Measurements from ENCODE around the gene RALGAPB.
"Not testable (repeated sequence)": the region's sequence is repeated elsewhere in the genome, so short reads cannot be mapped to it uniquely, and the experiment has no call there.

RALGAPB gene

DNA sequence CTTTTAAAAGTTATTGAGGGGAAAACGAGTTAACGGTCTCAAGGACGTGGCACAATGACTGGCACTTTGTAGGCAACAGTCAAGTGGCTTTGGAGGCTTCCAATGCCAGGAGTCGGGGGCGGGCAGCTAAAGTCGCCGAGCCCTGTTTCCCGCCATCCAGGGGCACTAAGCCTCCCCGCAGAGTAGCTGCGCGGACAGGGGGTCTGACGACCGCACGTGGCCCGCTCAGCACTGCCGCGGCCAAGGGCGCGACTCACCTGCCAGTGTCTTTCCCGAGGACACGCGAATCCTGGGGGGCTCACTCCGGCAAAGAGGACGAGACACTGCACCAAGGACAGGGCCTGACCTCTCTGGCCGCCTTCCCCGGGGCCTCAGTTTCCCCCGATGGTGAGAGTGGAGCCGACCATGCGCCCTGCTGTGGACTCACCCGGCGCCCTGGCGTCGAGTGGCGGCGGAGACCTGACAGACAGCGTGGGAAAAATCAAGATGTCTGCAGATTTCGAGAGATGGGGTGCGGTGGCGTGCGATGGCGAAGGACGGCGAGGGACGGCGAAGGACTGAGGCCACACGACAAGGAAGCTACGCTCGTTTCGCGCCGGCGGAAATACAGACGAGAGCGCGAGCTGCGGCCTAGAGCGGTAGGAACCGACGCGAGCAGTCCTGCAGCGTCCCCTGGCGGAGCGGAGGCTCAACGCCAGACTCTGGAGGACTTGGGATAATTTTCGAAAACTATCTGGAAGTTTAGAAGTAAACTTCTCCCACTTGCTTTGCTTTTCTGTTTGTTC is 37.7 kb upstream of the RALGAPB start, which contains the start of gene SNHG17:
Gene SNHG17, minus strand, starts transcription at position 559 of the 785 bp plus-strand sequence.
- Histone ChIP-seq H3K27me3 (ENCODE audit: control insufficient read depth, insufficient read depth, low read length) (no peaks in the 10 kb centered on the region), H3K36me3 (ENCODE audit: control insufficient read depth, insufficient read depth, low read length) (peaks cover 16% of the 10 kb centered on the region), H3K4me1 (ENCODE audit: control insufficient read depth, insufficient read depth, low read length) (no peaks in the 10 kb centered on the region), H3K27ac (ENCODE audit: low read depth, low read length) (peak within 1 kb of the TSS; percentile 68), H3K9ac (ENCODE audit: low read length) (peak within 1 kb of the TSS; percentile 50), H3K4me3 (ENCODE audit: low read length) (peak within 1 kb of the TSS; percentile 75)

DNA sequence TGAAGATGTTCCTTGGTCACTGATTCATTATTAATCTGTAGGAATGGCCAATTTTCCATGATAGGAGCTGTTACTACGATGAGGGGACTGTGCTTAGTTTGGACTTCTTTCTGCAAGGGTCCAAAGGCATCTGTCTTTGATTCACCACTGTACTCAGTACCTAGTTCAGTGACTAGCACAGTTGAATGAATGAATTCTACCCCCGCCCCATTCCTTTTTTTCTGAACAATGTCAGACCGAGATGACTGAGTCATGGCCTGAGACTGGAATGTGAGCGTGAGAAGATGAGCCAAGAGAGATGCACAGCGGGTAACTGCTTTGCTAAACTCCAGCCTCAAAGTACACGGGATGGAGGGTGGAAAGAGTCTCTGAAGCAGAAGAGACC is 37.1 kb upstream of the RALGAPB start:
- peaks cover 16% of the 10 kb centered on the region for H3K36me3 ChIP-seq (ENCODE audit: control insufficient read depth, insufficient read depth, low read length)
- no peak overlapping the region for H3K4me3 ChIP-seq (ENCODE audit: low read length)
- H3K9ac ChIP-seq (ENCODE audit: low read length) = no peak overlapping the region
- peak overlapping the region; percentile 68 for H3K27ac ChIP-seq (ENCODE audit: low read depth, low read length)
- no peaks in the 10 kb centered on the region for H3K27me3 ChIP-seq (ENCODE audit: control insufficient read depth, insufficient read depth, low read length)
- H3K4me1 ChIP-seq (ENCODE audit: control insufficient read depth, insufficient read depth, low read length) = no peaks in the 10 kb centered on the region

DNA sequence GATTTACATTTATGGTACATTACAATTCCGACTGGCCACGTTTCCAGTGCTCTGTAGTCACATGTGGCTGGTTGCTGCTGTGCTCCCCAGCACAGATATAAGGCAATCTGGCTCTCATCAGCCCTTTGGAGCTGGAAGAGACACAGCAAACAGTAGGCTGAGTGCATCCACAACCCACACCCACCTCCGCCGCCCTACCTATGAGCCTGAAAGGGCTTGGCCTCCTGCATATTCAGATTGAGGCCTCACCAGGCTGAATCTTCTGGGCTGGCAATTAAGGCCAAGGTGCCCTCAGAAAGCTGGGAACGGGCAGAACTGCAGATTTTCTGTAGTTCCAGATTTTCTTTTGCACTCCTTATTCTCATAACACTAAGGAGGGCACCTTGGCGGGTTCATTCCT is 34.8 kb upstream of the RALGAPB start:
- no peak overlapping the region for H3K9ac ChIP-seq (ENCODE audit: low read length)
- H3K27me3 ChIP-seq (ENCODE audit: control insufficient read depth, insufficient read depth, low read length) = no peaks in the 10 kb centered on the region
- H3K27ac ChIP-seq (ENCODE audit: low read depth, low read length) = no peak overlapping the region
- H3K4me3 ChIP-seq (ENCODE audit: low read length) = no peak overlapping the region
- H3K36me3 ChIP-seq (ENCODE audit: control insufficient read depth, insufficient read depth, low read length) = peaks cover 4% of the 10 kb centered on the region
- no peaks in the 10 kb centered on the region for H3K4me1 ChIP-seq (ENCODE audit: control insufficient read depth, insufficient read depth, low read length)

DNA sequence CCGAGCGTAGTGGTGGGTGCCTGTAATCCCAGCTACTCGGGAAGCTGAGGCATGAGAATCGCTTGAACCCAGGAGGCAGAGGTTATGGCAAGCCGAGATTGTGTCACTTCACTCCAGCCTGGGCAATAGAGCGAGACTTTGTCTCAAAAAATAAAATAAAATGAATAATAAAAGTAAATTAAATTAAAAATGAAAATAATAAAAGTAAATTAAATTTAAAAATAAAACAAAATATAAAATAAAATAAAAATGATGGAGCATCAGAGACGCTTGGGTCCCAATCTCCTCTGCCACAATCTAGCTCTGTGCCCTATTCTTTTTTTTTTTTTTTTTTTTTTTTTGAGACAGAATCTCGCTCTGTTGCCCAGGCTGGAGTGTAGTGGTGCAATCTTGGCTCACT is 31.5 kb upstream of the RALGAPB start:
- not testable (repeated sequence) for H3K36me3 ChIP-seq (ENCODE audit: control insufficient read depth, insufficient read depth, low read length); H3K27me3 ChIP-seq (ENCODE audit: control insufficient read depth, insufficient read depth, low read length); H3K27ac ChIP-seq (ENCODE audit: low read depth, low read length); H3K4me1 ChIP-seq (ENCODE audit: control insufficient read depth, insufficient read depth, low read length); H3K4me3 ChIP-seq (ENCODE audit: low read length); H3K9ac ChIP-seq (ENCODE audit: low read length)

DNA sequence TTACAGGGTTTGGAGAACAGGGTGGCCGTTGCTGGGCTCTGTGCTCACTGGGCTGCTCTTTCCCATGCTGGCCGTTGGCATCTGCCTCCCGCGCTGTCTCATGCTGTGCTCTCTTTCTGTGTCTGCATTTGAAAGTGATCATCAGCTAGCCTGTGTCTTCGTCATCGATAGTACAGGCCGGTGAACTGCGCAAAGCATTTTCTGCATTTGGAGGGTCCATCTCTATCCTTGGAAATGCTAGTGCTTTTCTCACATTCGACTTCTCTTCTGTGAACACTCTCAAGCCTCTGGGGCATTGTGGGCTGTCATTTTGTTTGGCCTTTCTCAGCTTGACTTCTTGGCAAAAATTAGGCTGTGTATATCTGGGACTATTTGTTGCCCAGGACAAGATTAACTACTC is 30.7 kb upstream of the RALGAPB start:
- Histone ChIP-seq H3K27me3 (ENCODE audit: control insufficient read depth, insufficient read depth, low read length) (no peaks in the 10 kb centered on the region), H3K4me3 (ENCODE audit: low read length) (no peak overlapping the region), H3K4me1 (ENCODE audit: control insufficient read depth, insufficient read depth, low read length) (no peaks in the 10 kb centered on the region), H3K9ac (ENCODE audit: low read length) (no peak overlapping the region), H3K36me3 (ENCODE audit: control insufficient read depth, insufficient read depth, low read length) (no peaks in the 10 kb centered on the region), H3K27ac (ENCODE audit: low read depth, low read length) (no peak overlapping the region)

DNA sequence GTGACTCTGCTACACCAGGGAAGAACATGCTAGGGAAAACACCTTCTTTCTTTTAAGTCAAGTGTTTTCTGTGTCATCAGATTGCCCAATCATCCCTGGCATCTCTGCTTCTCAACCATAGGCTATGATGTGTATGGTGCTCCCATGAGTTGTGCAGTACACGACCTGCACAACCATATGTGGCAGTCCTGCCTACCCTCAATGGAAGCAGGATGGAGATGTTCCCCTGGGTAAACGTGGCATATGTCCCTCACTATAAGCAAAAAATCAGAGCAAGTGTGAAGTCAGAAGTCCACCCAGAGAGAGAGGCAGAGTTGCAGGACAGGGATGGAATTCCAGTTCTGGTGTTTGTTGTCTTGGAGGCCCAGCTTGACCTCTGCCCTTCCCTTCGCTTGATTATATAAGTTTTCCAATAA is 27.3 kb upstream of the RALGAPB start:
- no peak overlapping the region for H3K27ac ChIP-seq (ENCODE audit: low read depth, low read length)

DNA sequence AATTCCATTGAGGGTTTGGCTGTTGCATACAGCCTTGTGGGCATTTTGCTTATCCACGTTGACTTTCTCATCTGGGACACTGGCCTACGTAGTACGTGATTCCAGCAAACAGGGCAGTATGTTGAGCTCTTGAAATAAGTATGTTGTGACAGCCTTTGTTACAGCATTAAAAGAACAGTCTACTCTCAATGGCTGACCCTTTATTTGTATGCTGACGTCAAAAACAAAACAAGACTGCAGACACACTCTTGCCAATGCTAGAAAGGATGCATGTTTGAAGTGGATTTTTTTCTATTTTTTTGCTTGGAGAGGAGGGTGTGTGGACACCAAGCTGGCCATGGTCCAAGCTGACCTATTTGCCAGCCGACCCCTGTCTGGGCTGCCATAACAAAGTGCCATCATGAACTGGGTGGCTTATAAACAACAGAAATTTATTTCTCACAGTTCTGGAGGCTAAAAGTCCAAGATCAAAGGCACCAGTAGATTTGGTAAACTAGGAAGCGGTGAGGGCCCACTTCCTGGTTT is 26.7 kb upstream of the RALGAPB start:
- H3K9ac ChIP-seq (ENCODE audit: low read length) = no peak overlapping the region
- H3K36me3 ChIP-seq (ENCODE audit: control insufficient read depth, insufficient read depth, low read length) = peaks cover 14% of the 10 kb centered on the region
- H3K4me1 ChIP-seq (ENCODE audit: control insufficient read depth, insufficient read depth, low read length) = peaks cover 3% of the 10 kb centered on the region
- H3K27me3 ChIP-seq (ENCODE audit: control insufficient read depth, insufficient read depth, low read length) = no peaks in the 10 kb centered on the region
- peak overlapping the region; percentile 76 for H3K4me3 ChIP-seq (ENCODE audit: low read length)
- no peak overlapping the region for H3K27ac ChIP-seq (ENCODE audit: low read depth, low read length)

More for the DNA sequence above, 27.3 kb upstream of the RALGAPB start:
- Histone ChIP-seq H3K9ac (ENCODE audit: low read length) (no peak overlapping the region), H3K27me3 (ENCODE audit: control insufficient read depth, insufficient read depth, low read length) (no peaks in the 10 kb centered on the region), H3K36me3 (ENCODE audit: control insufficient read depth, insufficient read depth, low read length) (peaks cover 12% of the 10 kb centered on the region), H3K4me3 (ENCODE audit: low read length) (no peak overlapping the region), H3K4me1 (ENCODE audit: control insufficient read depth, insufficient read depth, low read length) (peaks cover 3% of the 10 kb centered on the region)

DNA sequence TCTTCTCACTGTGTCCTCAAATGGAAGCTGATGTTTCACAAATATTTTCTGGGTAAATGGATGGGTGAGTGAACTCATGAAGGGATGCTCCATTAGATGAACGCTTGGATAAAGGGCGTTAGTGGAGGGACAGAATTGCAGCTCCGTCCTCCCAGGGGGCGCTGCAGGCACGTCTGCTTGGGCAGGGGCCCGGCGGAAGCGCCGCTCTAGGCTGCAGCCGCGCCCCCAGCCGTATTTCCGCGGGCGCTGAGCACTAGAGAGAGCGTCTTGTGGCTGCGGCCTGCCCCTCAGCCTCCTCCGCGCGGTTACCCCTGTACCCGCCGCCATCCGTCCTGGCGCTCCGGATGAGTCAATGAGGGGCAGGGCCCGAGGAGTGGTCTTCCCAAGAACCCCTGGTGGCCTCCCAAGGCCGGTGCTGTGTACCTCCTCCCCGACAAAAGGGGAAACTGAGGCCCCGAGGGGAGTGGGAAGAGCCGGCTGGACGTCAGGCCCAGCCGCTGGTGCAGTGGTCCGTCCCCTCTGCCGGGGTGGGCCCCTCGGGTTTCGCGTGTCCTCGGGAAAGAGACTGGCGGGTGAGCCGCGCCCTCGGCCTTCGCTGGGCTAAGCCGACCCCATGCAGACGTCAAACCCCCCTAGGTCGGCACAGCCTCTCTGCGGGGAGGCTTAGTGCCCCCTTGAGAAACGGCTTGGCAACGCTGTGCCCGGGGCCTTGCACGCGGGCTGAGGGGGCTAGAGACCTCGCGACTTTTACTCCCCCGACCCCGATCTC is 26.0 kb upstream of the RALGAPB start:
- peak overlapping the region; percentile 78 for H3K9ac ChIP-seq (ENCODE audit: low read length)

DNA sequence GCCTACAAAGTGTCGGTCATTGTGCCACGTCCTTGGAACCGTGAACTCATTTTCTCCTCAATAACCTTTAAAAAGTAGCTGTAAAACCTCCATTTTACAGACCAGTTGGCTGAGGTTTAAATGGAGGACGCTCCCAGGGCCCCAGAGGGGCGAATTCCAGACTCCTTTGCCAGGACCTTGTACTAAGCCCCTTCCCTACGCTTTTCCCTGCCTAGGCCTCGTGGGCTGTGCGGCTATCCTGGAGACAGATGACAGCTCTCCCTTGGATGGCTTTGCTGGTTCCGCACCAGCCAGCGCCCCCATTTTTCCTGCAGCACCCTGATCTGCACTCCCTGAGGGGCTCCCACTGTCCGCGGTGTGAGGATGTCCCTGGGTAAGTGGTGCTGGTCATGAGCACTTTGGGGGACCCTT is 25.4 kb upstream of the RALGAPB start:
- Histone ChIP-seq H3K36me3 (ENCODE audit: control insufficient read depth, insufficient read depth, low read length) (peaks cover 14% of the 10 kb centered on the region), H3K27me3 (ENCODE audit: control insufficient read depth, insufficient read depth, low read length) (no peaks in the 10 kb centered on the region), H3K27ac (ENCODE audit: low read depth, low read length) (peak overlapping the region; percentile 61)

More for the DNA sequence above, 26.0 kb upstream of the RALGAPB start:
- Histone ChIP-seq H3K36me3 (ENCODE audit: control insufficient read depth, insufficient read depth, low read length) (peaks cover 14% of the 10 kb centered on the region), H3K4me3 (ENCODE audit: low read length) (peak overlapping the region; percentile 76), H3K27ac (ENCODE audit: low read depth, low read length) (peak overlapping the region; percentile 61), H3K27me3 (ENCODE audit: control insufficient read depth, insufficient read depth, low read length) (no peaks in the 10 kb centered on the region), H3K4me1 (ENCODE audit: control insufficient read depth, insufficient read depth, low read length) (peaks cover 3% of the 10 kb centered on the region)

DNA sequence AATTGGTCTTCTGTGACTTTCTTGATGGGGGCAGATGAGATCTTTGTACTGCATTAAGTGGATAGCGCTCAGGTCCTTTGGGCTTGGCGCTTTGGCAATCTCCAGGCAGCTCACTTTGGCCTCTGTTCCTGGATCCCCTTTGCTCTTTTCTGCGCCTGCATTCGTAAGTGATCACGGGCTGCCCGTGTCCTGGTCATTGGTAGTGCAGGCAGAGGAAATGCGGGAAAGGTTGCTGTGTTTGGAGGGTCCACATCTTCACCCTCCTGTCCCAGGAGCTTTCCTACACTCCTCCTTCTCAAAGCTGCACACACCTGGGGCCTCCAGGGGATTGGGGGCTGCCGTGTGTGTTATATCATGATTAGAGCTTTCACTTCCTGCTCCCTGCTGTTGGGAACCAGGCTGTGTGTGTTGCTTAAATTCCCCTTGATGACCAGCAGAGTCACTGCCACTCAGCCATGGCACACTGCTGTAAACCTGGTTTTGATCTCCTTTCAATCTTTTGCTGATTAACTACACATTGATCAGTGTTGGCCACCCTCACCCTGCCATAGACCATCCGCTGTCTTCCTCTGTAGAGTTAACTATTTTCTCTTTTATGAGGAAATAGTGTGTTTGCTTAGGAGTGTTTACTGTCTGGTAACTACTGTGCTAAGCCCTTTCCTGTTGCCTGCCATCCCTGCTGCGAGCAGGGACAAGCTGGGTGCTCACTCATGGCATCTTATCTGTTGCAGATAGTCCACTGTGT is 24.5 kb upstream of the RALGAPB start:
- peak overlapping the region; percentile 12 for H3K4me3 ChIP-seq (ENCODE audit: low read length)
- no peak overlapping the region for H3K9ac ChIP-seq (ENCODE audit: low read length)
- no peaks in the 10 kb centered on the region for H3K27me3 ChIP-seq (ENCODE audit: control insufficient read depth, insufficient read depth, low read length)
- H3K36me3 ChIP-seq (ENCODE audit: control insufficient read depth, insufficient read depth, low read length) = peaks cover 14% of the 10 kb centered on the region
- no peak overlapping the region for H3K27ac ChIP-seq (ENCODE audit: low read depth, low read length)
- peaks cover 3% of the 10 kb centered on the region for H3K4me1 ChIP-seq (ENCODE audit: control insufficient read depth, insufficient read depth, low read length)

More for the DNA sequence above, 25.4 kb upstream of the RALGAPB start:
- H3K4me3 ChIP-seq (ENCODE audit: low read length) = peak overlapping the region; percentile 76
- peaks cover 3% of the 10 kb centered on the region for H3K4me1 ChIP-seq (ENCODE audit: control insufficient read depth, insufficient read depth, low read length)
- peak overlapping the region; percentile 78 for H3K9ac ChIP-seq (ENCODE audit: low read length)

DNA sequence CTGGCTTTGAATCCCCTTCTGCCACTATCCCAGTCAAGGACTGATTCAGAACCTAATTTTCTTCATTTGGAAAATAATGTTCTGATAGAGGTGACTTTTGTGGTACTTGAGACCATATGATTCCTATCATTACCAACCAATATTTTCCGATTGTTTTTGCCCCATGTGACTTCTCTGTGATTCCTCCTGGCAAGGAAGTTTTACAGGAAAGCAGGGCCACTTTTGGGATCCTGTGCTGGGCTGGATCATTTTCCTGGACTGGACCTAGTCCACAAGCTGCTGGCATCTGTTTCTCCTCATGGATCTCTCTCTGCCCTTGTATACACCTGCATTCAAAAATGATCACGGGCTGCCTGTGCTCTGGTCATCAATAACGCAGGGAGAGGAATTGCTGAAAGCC is 23.6 kb upstream of the RALGAPB start:
- H3K27ac ChIP-seq (ENCODE audit: low read depth, low read length) = no peak overlapping the region

DNA sequence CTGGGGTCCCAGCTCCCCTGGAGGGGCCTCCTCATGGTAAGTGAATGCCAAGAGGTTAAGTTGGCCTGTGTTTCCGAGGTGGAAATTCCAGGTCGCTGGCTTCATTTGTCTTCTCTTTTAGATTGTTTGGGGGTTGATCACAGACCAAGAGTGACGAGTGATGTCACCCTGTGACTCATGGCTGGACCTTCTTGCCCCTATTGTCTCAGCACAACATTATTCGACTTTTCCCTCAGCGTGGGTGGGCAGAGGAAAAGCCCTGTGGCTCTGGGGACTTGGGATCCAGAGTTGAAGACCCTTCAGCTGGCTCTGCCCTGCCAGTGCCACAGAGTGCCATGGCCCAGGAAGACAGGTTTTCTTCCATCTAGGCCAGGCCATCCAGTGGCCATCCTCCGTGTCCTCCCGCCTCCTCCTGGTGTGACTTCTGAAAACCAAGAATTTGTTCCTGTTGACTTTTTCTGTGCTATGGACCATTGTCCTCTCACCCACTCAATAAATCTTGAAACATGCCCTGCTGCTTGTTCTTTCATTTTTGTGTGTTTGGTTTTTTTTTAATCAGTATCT is 22.1 kb upstream of the RALGAPB start:
- H3K4me3 ChIP-seq (ENCODE audit: low read length) = no peak overlapping the region
- no peak overlapping the region for H3K9ac ChIP-seq (ENCODE audit: low read length)
- H3K4me1 ChIP-seq (ENCODE audit: control insufficient read depth, insufficient read depth, low read length) = peaks cover 3% of the 10 kb centered on the region
- no peaks in the 10 kb centered on the region for H3K27me3 ChIP-seq (ENCODE audit: control insufficient read depth, insufficient read depth, low read length)
- no peak overlapping the region for H3K27ac ChIP-seq (ENCODE audit: low read depth, low read length)
- H3K36me3 ChIP-seq (ENCODE audit: control insufficient read depth, insufficient read depth, low read length) = peaks cover 14% of the 10 kb centered on the region

More for the DNA sequence above, 23.6 kb upstream of the RALGAPB start:
- no peaks in the 10 kb centered on the region for H3K27me3 ChIP-seq (ENCODE audit: control insufficient read depth, insufficient read depth, low read length)
- H3K9ac ChIP-seq (ENCODE audit: low read length) = no peak overlapping the region
- H3K4me1 ChIP-seq (ENCODE audit: control insufficient read depth, insufficient read depth, low read length) = peaks cover 3% of the 10 kb centered on the region
- H3K4me3 ChIP-seq (ENCODE audit: low read length) = no peak overlapping the region
- peaks cover 14% of the 10 kb centered on the region for H3K36me3 ChIP-seq (ENCODE audit: control insufficient read depth, insufficient read depth, low read length)
